GM23338 (cell line): Measurements from ENCODE around the gene SERINC5. TPM values are rescaled to one million over a fixed set of nuclear protein-coding genes. Genes with fewer than 3 reads are reported as not detected.
A peak's percentile ranks its signal among the peaks of the same experiment; 100 is the strongest.

Experiments
- ATAC-seq: fragments of 200-7000 bp; cut with Tn5 transposase; 3 replicates; pipeline ENCODE4 v1.9.1; 2020
- DNase-seq: peaks from one replicate; pipeline ENCODE4 v3.0.0-alpha.2; 2015; ENCODE audit warnings: low spot score
- H2AFZ ChIP-seq: fragments of 200-600 bp; sonication (generic); 2 replicates; pipeline ENCODE4 v1.8.0; 2016; ENCODE audit warnings: antibody characterized with exemption, mild to moderate bottlenecking, moderate library complexity
- H3F3A ChIP-seq: fragments of 200-600 bp; sonication (generic); replicated peaks from 2 replicates; pipeline ENCODE4 v1.8.0; 2017; ENCODE audit warnings: antibody characterized with exemption, mixed run types, low read depth
- H3K27ac ChIP-seq: fragments of 200-600 bp; sonication (generic); 2 replicates; pipeline ENCODE4 v1.6.1; 2016; ENCODE audit warnings: low read depth
- H3K27me3 ChIP-seq: fragments of 200-600 bp; sonication (generic); 2 replicates; pipeline ENCODE4 v1.8.0; 2016; ENCODE audit warnings: mild to moderate bottlenecking, mixed run types, moderate library complexity; ENCODE audit not compliant: insufficient read depth
- H3K36me3 ChIP-seq: fragments of 200-600 bp; sonication (generic); 2 replicates; pipeline ENCODE4 v1.8.0; 2016; ENCODE audit warnings: mild to moderate bottlenecking; ENCODE audit not compliant: insufficient read depth
- H3K4me1 ChIP-seq: fragments of 200-600 bp; sonication (generic); 2 replicates; pipeline ENCODE4 v1.8.0; 2016; ENCODE audit warnings: mild to moderate bottlenecking, moderate library complexity; ENCODE audit not compliant: insufficient read depth
- H3K4me2 ChIP-seq: fragments of 200-600 bp; sonication (generic); 2 replicates; pipeline ENCODE4 v1.7.1; 2017; ENCODE audit warnings: mixed run types
- H3K4me3 ChIP-seq: fragments of 200-600 bp; sonication (generic); 2 replicates; pipeline ENCODE4 v1.6.1; 2016; ENCODE audit warnings: mixed run types
- H3K79me2 ChIP-seq: fragments of 200-600 bp; sonication (generic); replicated peaks from 2 replicates; pipeline ENCODE4 v1.8.0; 2017; ENCODE audit warnings: mild to moderate bottlenecking; ENCODE audit not compliant: insufficient read depth
- H3K9me2 ChIP-seq: fragments of 200-600 bp; sonication (generic); 2 replicates; pipeline ENCODE4 v1.8.0; 2017; ENCODE audit not compliant: insufficient read depth
- H4K20me1 ChIP-seq: fragments of 200-600 bp; sonication (generic); replicated peaks from 2 replicates; pipeline ENCODE4 v1.8.0; 2017; ENCODE audit warnings: mild to moderate bottlenecking; ENCODE audit not compliant: insufficient read depth
- H3K27ac Mint-ChIP-seq: 2 replicates; pipeline ENCODE4 v1.8.0; 2020; ENCODE audit warnings: inconsistent platforms, mild to moderate bottlenecking, moderate library complexity, mixed read lengths
- H3K27me3 Mint-ChIP-seq: 3 replicates; pipeline ENCODE4 v1.8.0; 2022; ENCODE audit warnings: low read depth, mild to moderate bottlenecking, moderate library complexity, mixed read lengths, inconsistent platforms; ENCODE audit not compliant: insufficient read depth, poor library complexity
- H3K36me3 Mint-ChIP-seq: 3 replicates; pipeline ENCODE4 v1.8.0; 2021; ENCODE audit warnings: low read depth, mild to moderate bottlenecking, inconsistent platforms, moderate library complexity, mixed read lengths
- H3K4me1 Mint-ChIP-seq: 3 replicates; pipeline ENCODE4 v1.8.0; 2020; ENCODE audit warnings: mild to moderate bottlenecking, inconsistent platforms, mixed read lengths
- H3K4me3 Mint-ChIP-seq: 3 replicates; pipeline ENCODE4 v1.8.0; 2021; ENCODE audit warnings: moderate library complexity, mild to moderate bottlenecking, inconsistent platforms, mixed read lengths
- H3K9me3 Mint-ChIP-seq: 3 replicates; pipeline ENCODE4 v1.8.0; 2020; ENCODE audit warnings: moderate library complexity, mild to moderate bottlenecking, inconsistent platforms, mixed read lengths
- CREB1 ChIP-seq: fragments of 250-450 bp; sonication (Bioruptor Pico); IDR thresholded peaks from 2 replicates; pipeline ENCODE4 v1.5.0; 2020; ENCODE audit warnings: low read depth, mild to moderate bottlenecking, moderate library complexity
- EZH2 ChIP-seq: fragments of 200-600 bp; sonication (generic); IDR thresholded peaks from one replicate; pipeline ENCODE4 v1.8.0; 2017; ENCODE audit warnings: antibody characterized with exemption, mild to moderate bottlenecking, low read depth; ENCODE audit not compliant: unreplicated experiment
- EZH2phosphoT487 ChIP-seq: fragments of 200-600 bp; sonication (generic); IDR thresholded peaks from one replicate; pipeline ENCODE4 v1.8.1; 2018; ENCODE audit warnings: antibody characterized with exemption; ENCODE audit not compliant: unreplicated experiment
- JUNB ChIP-seq: IDR thresholded peaks from one replicate; pipeline ENCODE4 v1.6.1; 2016; ENCODE audit warnings: antibody characterized with exemption; ENCODE audit not compliant: unreplicated experiment
- NANOG ChIP-seq: IDR thresholded peaks from 2 replicates; pipeline ENCODE4 v1.6.1; 2016; ENCODE audit warnings: antibody characterized with exemption, borderline replicate concordance
- POLR2AphosphoS5 ChIP-seq: IDR thresholded peaks from 2 replicates; pipeline ENCODE4 v1.6.1; 2016; ENCODE audit warnings: antibody characterized with exemption, low read depth
- STAT1 ChIP-seq: IDR thresholded peaks from one replicate; pipeline ENCODE4 v1.6.1; 2016; ENCODE audit warnings: antibody characterized with exemption; ENCODE audit not compliant: unreplicated experiment
- ZNF114 ChIP-seq: fragments of 250-450 bp; sonication (Bioruptor Pico); IDR thresholded peaks from 2 replicates; pipeline ENCODE4 v1.5.0; 2020; ENCODE audit warnings: mild to moderate bottlenecking, moderate library complexity
- ZNF331 ChIP-seq: fragments of 250-450 bp; sonication (Bioruptor Pico); IDR thresholded peaks from 2 replicates; pipeline ENCODE4 v1.5.0; 2020; ENCODE audit warnings: low read depth, mild to moderate bottlenecking, moderate library complexity
- polyA plus RNA-seq: library from polyadenylated mRNA; unstranded; fragments of >200 nt; fragmentation: Nextera tagmentation; extraction: Ambion mirVana; gene quantifications from 2 replicates; pipeline ENCODE4 v1.2.1, GENCODE V29; 2016
- total RNA-seq: library from RNA; depleted of rRNA; stranded (reverse); fragments of >200 nt; shearing (Covaris generic); gene quantifications from 2 replicates; pipeline ENCODE4 v1.2.3, GENCODE V29; 2014
- TF ChIP-seq, protein P1 (sequence below): fragments of 250-450 bp; sonication (Bioruptor Pico); IDR thresholded peaks from 2 replicates; pipeline ENCODE4 v1.5.0; 2020; ENCODE audit warnings: mild to moderate bottlenecking, moderate library complexity
- TF ChIP-seq, protein P2 (sequence below), 2 experiments: fragments of 200-600 bp in 1 of 2; sonication (generic) in 1 of 2; conservative IDR thresholded peaks; 2 replicates each; pipeline versions ENCODE4 v1.5.1 to v1.6.1; 2016 to 2017; ENCODE audit warnings: antibody characterized with exemption in 2 of 2, low read depth in 2 of 2, mild to moderate bottlenecking in 2 of 2, moderate library complexity in 1 of 2
- TF ChIP-seq, protein P3 (sequence below): IDR thresholded peaks from 2 replicates; pipeline ENCODE4 v1.6.1; 2016; ENCODE audit warnings: antibody characterized with exemption
- TF ChIP-seq, protein P4 (sequence below): IDR thresholded peaks from one replicate; pipeline ENCODE4 v1.6.1; 2018; ENCODE audit warnings: antibody characterized with exemption; ENCODE audit not compliant: unreplicated experiment

Gene SERINC5
- total and polyA plus RNA-seq, 2 experiments from 2014 or later, result 34.0 to 107 TPM

DNA sequence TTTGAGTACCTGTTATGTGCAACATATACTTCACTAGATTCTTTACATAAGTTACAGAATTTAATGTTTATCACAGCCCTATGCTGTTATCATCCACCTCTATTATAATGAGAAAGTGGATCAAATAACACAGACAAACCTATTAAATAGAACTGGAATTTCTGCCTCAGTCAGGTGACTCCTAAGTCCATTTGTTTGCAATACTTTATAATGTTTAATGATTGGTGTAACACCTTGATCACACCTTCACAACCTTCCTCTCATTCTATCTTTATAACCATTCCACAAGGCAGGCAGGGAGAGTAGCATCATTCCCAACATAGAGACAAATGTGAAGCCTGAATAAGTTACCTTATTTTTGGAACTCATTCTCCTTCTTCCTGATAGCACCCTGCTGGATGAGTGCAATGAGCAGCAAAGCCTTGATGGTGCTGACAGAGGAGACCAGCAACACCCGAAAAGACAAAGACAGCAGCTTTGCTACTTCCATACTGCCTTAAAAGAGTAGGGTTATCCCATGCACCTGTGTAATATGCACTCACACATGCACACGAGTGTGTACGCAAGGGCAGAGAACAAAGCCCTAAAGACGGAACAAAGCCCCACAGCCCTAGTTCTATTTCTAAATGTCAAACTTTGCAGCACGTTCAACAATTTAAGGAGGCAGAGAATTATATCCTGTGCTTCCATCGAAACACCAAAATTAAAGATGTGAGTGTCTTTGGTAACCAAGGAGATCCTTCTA, 30.5 kb downstream of the SERINC5 start:
- no peaks in the 10 kb centered on the region for H3K36me3 ChIP-seq
- peaks cover 5% of the 10 kb centered on the region for H3K27me3 Mint-ChIP-seq
- no peak overlapping the region for H3K4me3 ChIP-seq
- H3K4me1 ChIP-seq, result peaks cover 54% of the 10 kb centered on the region
- peaks cover 28% of the 10 kb centered on the region for H4K20me1 ChIP-seq
- no peak for DNase-seq
- no peak overlapping the region for H3K4me2 ChIP-seq
- peak overlapping the region; percentile 70; the same call in 1 of the 2 replicates for H3K27ac ChIP-seq
- TF ChIP-seq JUNB (no peak), ZNF331 (CRISPR knock-in tag) (no peak), EZH2 (no peak), ZNF114 (CRISPR knock-in tag) (no peak), EZH2phosphoT487 (no peak), CREB1 (CRISPR knock-in tag) (no peak), STAT1 (no peak), NANOG (no peak), POLR2AphosphoS5 (no peak)
- TF ChIP-seq, protein P1, sequence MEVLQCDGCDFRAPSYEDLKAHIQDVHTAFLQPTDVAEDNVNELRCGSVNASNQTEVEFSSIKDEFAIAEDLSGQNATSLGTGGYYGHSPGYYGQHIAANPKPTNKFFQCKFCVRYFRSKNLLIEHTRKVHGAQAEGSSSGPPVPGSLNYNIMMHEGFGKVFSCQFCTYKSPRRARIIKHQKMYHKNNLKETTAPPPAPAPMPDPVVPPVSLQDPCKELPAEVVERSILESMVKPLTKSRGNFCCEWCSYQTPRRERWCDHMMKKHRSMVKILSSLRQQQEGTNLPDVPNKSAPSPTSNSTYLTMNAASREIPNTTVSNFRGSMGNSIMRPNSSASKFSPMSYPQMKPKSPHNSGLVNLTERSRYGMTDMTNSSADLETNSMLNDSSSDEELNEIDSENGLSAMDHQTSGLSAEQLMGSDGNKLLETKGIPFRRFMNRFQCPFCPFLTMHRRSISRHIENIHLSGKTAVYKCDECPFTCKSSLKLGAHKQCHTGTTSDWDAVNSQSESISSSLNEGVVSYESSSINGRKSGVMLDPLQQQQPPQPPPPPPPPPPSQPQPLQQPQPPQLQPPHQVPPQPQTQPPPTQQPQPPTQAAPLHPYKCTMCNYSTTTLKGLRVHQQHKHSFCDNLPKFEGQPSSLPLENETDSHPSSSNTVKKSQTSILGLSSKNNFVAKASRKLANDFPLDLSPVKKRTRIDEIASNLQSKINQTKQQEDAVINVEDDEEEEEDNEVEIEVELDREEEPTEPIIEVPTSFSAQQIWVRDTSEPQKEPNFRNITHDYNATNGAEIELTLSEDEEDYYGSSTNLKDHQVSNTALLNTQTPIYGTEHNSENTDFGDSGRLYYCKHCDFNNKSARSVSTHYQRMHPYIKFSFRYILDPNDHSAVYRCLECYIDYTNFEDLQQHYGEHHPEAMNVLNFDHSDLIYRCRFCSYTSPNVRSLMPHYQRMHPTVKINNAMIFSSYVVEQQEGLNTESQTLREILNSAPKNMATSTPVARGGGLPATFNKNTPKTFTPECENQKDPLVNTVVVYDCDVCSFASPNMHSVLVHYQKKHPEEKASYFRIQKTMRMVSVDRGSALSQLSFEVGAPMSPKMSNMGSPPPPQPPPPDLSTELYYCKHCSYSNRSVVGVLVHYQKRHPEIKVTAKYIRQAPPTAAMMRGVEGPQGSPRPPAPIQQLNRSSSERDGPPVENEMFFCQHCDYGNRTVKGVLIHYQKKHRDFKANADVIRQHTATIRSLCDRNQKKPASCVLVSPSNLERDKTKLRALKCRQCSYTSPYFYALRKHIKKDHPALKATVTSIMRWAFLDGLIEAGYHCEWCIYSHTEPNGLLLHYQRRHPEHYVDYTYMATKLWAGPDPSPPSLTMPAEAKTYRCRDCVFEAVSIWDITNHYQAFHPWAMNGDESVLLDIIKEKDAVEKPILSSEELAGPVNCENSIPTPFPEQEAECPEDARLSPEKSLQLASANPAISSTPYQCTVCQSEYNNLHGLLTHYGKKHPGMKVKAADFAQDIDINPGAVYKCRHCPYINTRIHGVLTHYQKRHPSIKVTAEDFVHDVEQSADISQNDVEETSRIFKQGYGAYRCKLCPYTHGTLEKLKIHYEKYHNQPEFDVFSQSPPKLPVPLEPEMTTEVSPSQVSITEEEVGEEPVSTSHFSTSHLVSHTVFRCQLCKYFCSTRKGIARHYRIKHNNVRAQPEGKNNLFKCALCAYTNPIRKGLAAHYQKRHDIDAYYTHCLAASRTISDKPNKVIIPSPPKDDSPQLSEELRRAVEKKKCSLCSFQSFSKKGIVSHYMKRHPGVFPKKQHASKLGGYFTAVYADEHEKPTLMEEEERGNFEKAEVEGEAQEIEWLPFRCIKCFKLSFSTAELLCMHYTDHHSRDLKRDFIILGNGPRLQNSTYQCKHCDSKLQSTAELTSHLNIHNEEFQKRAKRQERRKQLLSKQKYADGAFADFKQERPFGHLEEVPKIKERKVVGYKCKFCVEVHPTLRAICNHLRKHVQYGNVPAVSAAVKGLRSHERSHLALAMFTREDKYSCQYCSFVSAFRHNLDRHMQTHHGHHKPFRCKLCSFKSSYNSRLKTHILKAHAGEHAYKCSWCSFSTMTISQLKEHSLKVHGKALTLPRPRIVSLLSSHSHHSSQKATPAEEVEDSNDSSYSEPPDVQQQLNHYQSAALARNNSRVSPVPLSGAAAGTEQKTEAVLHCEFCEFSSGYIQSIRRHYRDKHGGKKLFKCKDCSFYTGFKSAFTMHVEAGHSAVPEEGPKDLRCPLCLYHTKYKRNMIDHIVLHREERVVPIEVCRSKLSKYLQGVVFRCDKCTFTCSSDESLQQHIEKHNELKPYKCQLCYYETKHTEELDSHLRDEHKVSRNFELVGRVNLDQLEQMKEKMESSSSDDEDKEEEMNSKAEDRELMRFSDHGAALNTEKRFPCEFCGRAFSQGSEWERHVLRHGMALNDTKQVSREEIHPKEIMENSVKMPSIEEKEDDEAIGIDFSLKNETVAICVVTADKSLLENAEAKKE (CRISPR knock-in tag), result no peak
- TF ChIP-seq, protein P2, sequence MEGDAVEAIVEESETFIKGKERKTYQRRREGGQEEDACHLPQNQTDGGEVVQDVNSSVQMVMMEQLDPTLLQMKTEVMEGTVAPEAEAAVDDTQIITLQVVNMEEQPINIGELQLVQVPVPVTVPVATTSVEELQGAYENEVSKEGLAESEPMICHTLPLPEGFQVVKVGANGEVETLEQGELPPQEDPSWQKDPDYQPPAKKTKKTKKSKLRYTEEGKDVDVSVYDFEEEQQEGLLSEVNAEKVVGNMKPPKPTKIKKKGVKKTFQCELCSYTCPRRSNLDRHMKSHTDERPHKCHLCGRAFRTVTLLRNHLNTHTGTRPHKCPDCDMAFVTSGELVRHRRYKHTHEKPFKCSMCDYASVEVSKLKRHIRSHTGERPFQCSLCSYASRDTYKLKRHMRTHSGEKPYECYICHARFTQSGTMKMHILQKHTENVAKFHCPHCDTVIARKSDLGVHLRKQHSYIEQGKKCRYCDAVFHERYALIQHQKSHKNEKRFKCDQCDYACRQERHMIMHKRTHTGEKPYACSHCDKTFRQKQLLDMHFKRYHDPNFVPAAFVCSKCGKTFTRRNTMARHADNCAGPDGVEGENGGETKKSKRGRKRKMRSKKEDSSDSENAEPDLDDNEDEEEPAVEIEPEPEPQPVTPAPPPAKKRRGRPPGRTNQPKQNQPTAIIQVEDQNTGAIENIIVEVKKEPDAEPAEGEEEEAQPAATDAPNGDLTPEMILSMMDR (conservative IDR thresholded peaks at IDR 0.05; ENCODE audit: low read depth in 2 of 2), result no peak
- TF ChIP-seq, protein P3, sequence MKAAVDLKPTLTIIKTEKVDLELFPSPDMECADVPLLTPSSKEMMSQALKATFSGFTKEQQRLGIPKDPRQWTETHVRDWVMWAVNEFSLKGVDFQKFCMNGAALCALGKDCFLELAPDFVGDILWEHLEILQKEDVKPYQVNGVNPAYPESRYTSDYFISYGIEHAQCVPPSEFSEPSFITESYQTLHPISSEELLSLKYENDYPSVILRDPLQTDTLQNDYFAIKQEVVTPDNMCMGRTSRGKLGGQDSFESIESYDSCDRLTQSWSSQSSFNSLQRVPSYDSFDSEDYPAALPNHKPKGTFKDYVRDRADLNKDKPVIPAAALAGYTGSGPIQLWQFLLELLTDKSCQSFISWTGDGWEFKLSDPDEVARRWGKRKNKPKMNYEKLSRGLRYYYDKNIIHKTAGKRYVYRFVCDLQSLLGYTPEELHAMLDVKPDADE, result no peak
- TF ChIP-seq, protein P4, sequence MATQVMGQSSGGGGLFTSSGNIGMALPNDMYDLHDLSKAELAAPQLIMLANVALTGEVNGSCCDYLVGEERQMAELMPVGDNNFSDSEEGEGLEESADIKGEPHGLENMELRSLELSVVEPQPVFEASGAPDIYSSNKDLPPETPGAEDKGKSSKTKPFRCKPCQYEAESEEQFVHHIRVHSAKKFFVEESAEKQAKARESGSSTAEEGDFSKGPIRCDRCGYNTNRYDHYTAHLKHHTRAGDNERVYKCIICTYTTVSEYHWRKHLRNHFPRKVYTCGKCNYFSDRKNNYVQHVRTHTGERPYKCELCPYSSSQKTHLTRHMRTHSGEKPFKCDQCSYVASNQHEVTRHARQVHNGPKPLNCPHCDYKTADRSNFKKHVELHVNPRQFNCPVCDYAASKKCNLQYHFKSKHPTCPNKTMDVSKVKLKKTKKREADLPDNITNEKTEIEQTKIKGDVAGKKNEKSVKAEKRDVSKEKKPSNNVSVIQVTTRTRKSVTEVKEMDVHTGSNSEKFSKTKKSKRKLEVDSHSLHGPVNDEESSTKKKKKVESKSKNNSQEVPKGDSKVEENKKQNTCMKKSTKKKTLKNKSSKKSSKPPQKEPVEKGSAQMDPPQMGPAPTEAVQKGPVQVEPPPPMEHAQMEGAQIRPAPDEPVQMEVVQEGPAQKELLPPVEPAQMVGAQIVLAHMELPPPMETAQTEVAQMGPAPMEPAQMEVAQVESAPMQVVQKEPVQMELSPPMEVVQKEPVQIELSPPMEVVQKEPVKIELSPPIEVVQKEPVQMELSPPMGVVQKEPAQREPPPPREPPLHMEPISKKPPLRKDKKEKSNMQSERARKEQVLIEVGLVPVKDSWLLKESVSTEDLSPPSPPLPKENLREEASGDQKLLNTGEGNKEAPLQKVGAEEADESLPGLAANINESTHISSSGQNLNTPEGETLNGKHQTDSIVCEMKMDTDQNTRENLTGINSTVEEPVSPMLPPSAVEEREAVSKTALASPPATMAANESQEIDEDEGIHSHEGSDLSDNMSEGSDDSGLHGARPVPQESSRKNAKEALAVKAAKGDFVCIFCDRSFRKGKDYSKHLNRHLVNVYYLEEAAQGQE, result no peak
- no peaks in the 10 kb centered on the region for H3K9me2 ChIP-seq
- H3K9me3 Mint-ChIP-seq, result no peaks in the 10 kb centered on the region
- peak overlapping the region; percentile 0; the same call in 1 of the 2 replicates for H3K27ac Mint-ChIP-seq
- H3K36me3 Mint-ChIP-seq, result 0 out of 3 replicates have a peak, but pooled peaks cover 2% of the 10 kb centered on the region
- no peak for ATAC-seq
- no peak overlapping the region for H2AFZ ChIP-seq
- peaks cover 39% of the 10 kb centered on the region for H3K4me1 Mint-ChIP-seq
- no peak overlapping the region for H3K4me3 Mint-ChIP-seq
- H3F3A ChIP-seq, result 0 out of 2 replicates have a peak, but pooled peaks cover 7% of the 10 kb centered on the region
- peaks cover 98% of the 10 kb centered on the region for H3K79me2 ChIP-seq
- H3K27me3 ChIP-seq, result no peaks in the 10 kb centered on the region
